ENCODE results near the gene SMARCC1.

- no peak for TF ChIP-seq CTCF (conservative IDR thresholded peaks at IDR 0.05; ENCODE audit: low read depth, low read length)
- no peak for TF ChIP-seq EZH2 (IDR thresholded peaks at IDR 0.05; ENCODE audit: low read length, unreplicated experiment)
Observed at GRCh38 chr3:47541583-47542108, 240.0 kb downstream of the SMARCC1 start.
